GM19438 (cell line): ENCODE results near the gene CXXC5.

Experiments used
- ATAC-seq: cut with Tn5 transposase; IDR thresholded peaks from one replicate; pipeline ENCODE4 v1.9.1; 2021; ENCODE audit warnings: low read depth; ENCODE audit not compliant: unreplicated experiment

The CXXC5 gene

GRCh38 chr5:139638090-139638735, 9.9 kb upstream of the CXXC5 start:
- ATAC-seq = no peak

GRCh38 chr5:139638736-139639618, 9.2 kb upstream of the CXXC5 start:
- no peak for ATAC-seq

- ATAC-seq = no peak
Measured at GRCh38 chr5:139639619-139640380, 8.3 kb upstream of the CXXC5 start.

DNA sequence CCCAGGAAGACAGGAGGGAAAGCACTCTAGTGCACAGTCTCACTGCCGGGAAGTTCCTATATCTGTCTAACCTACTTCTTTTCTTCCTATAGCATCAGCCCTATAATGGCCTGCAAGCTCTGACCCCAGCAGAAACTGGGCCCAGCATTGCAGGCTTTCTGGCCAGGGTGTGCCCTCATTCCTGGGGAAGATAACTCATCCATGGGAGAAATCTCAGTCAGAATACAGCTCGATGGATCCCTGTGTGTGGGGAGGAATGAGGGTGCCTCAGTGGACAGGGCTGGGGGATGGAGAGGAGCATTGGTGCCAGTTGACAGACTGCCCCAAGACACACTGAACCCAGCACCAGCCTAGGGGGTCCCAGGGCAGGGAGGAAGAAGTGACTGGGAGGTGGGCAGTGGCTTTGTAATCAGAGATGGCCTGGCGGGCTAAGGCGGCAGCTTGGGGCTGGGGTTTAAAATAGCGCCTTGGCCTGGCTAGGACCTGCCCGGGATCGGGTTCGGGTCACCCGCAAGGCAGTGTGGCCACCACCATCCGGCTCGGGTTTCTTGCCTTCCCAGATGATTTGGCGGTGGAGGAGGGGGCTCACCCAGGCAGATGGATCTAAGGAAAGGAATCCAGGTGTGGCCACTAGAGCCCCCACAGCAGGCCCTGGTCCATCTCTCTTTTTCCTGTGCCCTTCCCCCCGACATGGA, 7.6 kb upstream of the CXXC5 start:
- no peak for ATAC-seq

- no peak for ATAC-seq
Measured at GRCh38 chr5:139641116-139642080, 6.8 kb upstream of the CXXC5 start.

DNA sequence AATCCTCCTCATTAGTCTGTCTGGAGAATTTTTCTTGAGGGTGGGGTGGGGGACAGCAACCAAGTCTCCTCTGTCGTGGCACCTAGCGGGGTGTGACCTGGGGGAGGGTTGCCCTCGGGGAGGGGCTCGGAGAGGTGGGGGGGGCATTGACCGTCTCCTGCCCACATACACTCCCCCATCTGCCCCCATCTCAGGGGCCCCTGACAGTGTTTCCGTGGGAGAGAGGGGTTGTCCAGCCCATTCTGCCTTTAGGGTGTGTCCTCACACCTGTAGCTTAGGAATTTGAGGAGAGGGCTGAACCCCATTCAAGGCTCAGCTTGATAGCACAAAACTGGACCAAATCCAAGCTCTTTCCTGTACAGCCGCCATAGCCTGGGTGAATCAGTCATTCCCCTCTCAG, 5.9 kb upstream of the CXXC5 start:
- ATAC-seq = no peak

GRCh38 chr5:139642891-139643871, 5.0 kb upstream of the CXXC5 start:
- no peak for ATAC-seq

GRCh38 chr5:139644001-139644456, 4.1 kb upstream of the CXXC5 start:
- ATAC-seq = no peak

- ATAC-seq = no peak
Measured at GRCh38 chr5:139644646-139645429, 3.3 kb upstream of the CXXC5 start.

- no peak for ATAC-seq
Measured at GRCh38 chr5:139645430-139645871, 2.7 kb upstream of the CXXC5 start.

DNA sequence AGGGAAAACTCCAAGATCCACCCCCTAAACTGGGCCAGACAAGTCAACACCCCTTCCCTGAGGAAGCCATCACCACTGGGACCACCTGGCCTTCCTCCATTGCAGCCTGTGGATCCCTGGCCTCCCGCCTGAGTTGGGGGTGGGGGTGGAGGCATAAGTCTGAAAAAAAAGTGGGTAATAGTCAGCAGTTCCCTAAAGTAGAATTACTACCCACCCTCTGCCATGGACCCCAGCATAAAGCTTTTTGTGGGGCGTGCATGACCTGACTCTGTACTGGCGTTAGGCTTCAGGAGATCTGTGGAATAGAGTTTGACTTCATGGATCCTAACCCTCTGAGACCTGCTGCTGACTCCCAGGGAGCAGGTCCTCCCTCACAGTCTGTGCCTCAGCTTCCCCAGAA, 2.0 kb upstream of the CXXC5 start:
- ATAC-seq = no peak

DNA sequence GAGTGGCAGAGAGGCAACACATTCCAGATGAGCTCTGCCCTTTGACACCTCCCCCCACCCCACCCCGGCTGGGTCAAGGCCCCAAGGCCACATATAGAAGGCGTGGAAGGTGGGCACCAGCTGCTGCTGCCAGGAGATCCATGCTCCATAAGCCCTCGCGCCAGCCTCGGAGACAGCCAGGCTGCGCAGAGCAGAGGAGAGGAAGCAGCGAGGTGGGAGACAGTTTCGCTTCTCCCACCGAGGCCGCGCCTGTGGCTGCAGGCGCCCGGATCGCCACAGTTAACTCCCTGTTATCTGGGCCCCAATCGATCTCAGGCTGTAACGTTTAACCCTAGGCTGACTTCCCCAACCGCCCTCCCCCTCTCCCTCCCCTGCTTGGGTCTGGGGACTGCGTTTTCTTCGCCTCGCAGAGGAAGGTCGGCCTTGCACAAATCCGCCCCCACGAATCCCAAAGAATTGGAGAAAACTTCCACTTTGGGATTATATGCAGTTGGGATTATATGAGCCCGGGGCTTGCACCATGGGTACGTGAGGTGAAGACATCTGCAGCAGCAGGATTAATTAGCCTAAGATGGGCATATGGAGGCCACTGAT, 1.1 kb upstream of the CXXC5 start:
- no peak for ATAC-seq

DNA sequence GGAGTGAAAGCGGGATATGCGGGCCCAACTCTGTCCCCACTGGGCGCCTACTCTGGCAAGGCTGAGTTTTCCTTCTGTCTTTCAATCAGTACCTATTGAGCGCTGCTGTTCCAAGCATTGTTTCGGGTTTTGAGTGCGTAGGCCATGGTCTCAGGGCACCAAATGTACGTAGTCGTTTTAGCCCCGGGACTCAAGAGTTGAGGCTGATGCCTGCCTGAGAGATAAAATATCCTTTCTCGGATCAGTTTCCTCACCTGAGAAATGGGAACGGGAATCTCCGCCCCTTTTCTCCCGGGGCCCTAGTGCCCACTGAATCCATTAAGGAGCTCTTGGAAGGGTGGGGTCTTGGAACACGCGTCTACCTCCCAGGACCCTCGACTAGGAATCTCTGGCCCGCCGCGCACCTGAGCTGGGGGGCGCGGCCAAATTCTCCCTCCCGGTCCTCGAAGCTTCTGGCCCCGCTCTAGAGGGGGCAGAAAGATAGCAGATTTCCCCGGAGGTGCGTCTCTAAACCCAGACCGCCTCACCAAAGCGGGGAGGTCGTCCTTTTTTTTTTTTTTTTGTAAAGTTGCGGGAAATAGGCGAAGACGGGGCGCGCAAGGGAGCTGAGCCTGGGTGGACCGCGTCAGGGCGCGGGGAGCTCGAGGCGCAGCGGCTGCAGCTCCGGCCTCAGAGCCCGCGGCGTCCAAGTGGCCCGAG, 494 bp upstream of the CXXC5 start:
- ATAC-seq = no peak

DNA sequence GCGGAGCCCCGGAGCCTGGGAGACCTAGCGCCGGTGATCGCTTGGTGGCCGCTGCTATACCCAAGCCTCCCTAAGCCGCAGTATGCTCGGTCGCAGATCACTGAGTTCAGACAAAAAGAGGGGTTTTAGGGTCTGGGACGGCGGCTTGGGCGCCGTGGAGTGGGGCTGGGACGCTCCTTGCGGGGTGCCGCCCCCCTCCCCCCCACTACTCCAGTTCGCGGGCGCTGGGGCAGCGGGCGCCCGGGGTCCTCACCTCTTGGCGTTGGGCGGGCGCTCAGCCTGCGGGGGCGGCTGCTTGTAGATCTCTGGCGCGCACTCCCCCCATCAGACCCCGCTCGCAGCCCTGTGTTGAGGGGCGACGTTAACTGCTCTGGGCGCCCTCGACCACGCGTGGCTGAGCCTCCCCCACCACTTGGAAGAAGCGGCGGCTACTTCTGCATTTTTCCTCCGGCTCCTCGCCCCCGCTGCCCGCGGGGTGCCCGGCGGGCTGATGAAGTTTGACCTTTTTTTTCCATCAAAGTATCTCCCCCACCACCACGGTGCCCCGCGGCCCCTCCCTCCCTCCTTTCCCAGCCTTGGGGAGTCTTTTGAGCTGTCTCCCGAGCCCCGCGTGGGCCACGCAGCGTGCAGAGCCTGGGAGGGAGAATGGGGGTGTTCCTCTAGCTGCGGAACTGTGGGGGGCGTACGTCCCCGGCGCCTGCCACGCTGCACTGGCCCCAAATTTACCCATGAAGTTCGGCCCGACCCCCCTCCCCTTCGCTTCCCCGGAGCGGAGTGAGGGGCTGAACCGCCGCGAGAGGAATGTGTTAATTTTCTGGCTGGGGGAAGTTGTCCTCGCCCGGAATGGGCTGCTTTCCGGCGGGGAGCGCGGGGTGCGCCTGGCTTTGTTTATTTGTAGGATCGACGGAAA, 1.2 kb downstream of the CXXC5 start:
- no peak for ATAC-seq

- no peak for ATAC-seq
Measured at GRCh38 chr5:139650031-139650688, 2.0 kb downstream of the CXXC5 start.
